ENCODE results near the gene PPM1J.

DNA sequence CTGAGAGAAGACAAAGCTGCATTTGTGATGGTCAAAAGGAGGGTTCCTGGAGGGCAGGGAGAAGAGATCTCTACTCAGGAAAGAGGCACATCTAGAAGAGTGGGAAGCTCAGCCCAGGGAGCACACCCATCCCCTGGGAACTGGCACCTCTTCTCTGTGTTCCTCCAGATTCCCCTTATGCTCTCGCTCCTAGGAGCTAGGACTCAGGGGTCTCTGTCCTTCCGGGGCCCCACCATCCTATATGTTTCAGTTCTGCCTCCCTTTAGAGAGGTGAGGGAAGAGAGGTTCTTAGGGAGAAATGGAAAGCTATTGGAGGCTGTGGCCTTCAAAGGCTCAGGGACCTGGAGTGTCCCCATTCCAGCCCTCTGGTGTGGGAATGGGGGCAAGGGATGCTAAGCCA, 4.6 kb upstream of the PPM1J start:
- TF ChIP-seq CTCF (IDR thresholded peaks at IDR 0.05), result no peak
- no peak for TF ChIP-seq POLR2AphosphoS5 (IDR thresholded peaks at IDR 0.05; ENCODE audit: insufficient read depth in 1 of 2, low read depth in 1 of 2)
- no peak for TF ChIP-seq POLR2A (IDR thresholded peaks at IDR 0.05)
